NCI-H345 treated with DMSO at 0.1 percent for 48 hours (cell line): ENCODE data around the gene ACSM2A.
"Not testable (repeated sequence)": the region's sequence is repeated elsewhere in the genome, so short reads cannot be mapped to it uniquely, and the experiment has no call there.

Experiments used
- DNase-seq: peaks from one replicate; lab custom pipeline; 2025; ENCODE audit not compliant: unreplicated experiment; lab: John Stamatoyannopoulos, UW

The ACSM2A gene

GRCh38 chr16:20451364-20451763, at the start of gene ACSM2A:
Gene ACSM2A (plus strand): TSS chr16:20451521. CDS start chr16:20460115, 8,594 bp downstream.
- not testable (repeated sequence) for DNase-seq

GRCh38 chr16:20402651-20403050, 48.7 kb upstream of the ACSM2A start:
- DNase-seq = no peak

- no peak for DNase-seq
Measured at GRCh38 chr16:20404637-20405036, 46.7 kb upstream of the ACSM2A start, which contains the start of gene PDILT. Gene PDILT (minus strand): TSS chr16:20404737. CDS start chr16:20399300, 5,437 bp downstream.

GRCh38 chr16:20409398-20410120, 41.8 kb upstream of the ACSM2A start, which contains the start of gene ACSM5:
Gene ACSM5 (plus strand): TSS chr16:20409534. CDS start chr16:20411485, 1,951 bp downstream.
- DNase-seq = no peak

GRCh38 chr16:20410121-20410723, 41.1 kb upstream of the ACSM2A start:
- no peak for DNase-seq

GRCh38 chr16:20411055-20411454, 40.3 kb upstream of the ACSM2A start:
- DNase-seq = no peak

GRCh38 chr16:20415541-20415940, 35.8 kb upstream of the ACSM2A start:
- no peak for DNase-seq

GRCh38 chr16:20419093-20419492, 32.2 kb upstream of the ACSM2A start:
- not testable (repeated sequence) for DNase-seq

GRCh38 chr16:20421748-20422147, 29.6 kb upstream of the ACSM2A start:
- not testable (repeated sequence) for DNase-seq

- DNase-seq = not testable (repeated sequence)
Measured at GRCh38 chr16:20423772-20424128, 27.6 kb upstream of the ACSM2A start.

- DNase-seq = no peak
Measured at GRCh38 chr16:20424129-20424866, 27.0 kb upstream of the ACSM2A start.

GRCh38 chr16:20427401-20427797, 23.9 kb upstream of the ACSM2A start:
- not testable (repeated sequence) for DNase-seq

- not testable (repeated sequence) for DNase-seq
Measured at GRCh38 chr16:20429499-20429898, 21.8 kb upstream of the ACSM2A start.

GRCh38 chr16:20430480-20430879, 20.8 kb upstream of the ACSM2A start:
- not testable (repeated sequence) for DNase-seq

- DNase-seq = no peak
Measured at GRCh38 chr16:20430948-20431347, 20.4 kb upstream of the ACSM2A start.

- DNase-seq = not testable (repeated sequence)
Measured at GRCh38 chr16:20438950-20439349, 12.4 kb upstream of the ACSM2A start.

GRCh38 chr16:20439820-20440231, 11.5 kb upstream of the ACSM2A start:
- not testable (repeated sequence) for DNase-seq

GRCh38 chr16:20440731-20441130, 10.6 kb upstream of the ACSM2A start:
- DNase-seq = not testable (repeated sequence)

- DNase-seq = no peak
Measured at GRCh38 chr16:20441191-20441590, 10.1 kb upstream of the ACSM2A start.

- not testable (repeated sequence) for DNase-seq
Measured at GRCh38 chr16:20441859-20442258, 9.5 kb upstream of the ACSM2A start.

- DNase-seq = not testable (repeated sequence)
Measured at GRCh38 chr16:20446652-20447393, 4.5 kb upstream of the ACSM2A start.
